ENCODE results near the gene FXYD6.

The FXYD6 gene

GRCh38 chr11:117881217-117881616, 4.8 kb upstream of the FXYD6 start:
- TF ChIP-seq CTCF (IDR thresholded peaks at IDR 0.05; ENCODE audit: extremely low read depth, insufficient read depth, missing control alignments) = no peak
- no peak for DNase-seq (ENCODE audit: low spot score)
- in situ Hi-C loops (cut with MboI; ENCODE audit: low pct_unique_long_range_greater_than_20kb, low sequenced_read_pairs, unreplicated experiment) = no loop called here

- in situ Hi-C loops (cut with MboI; ENCODE audit: low pct_unique_long_range_greater_than_20kb, low sequenced_read_pairs, unreplicated experiment) = no loop called here
- no peak for TF ChIP-seq CTCF (IDR thresholded peaks at IDR 0.05; ENCODE audit: extremely low read depth, insufficient read depth, missing control alignments)
- DNase-seq (ENCODE audit: low spot score) = no peak
Observed at GRCh38 chr11:117879516-117880480, 3.3 kb upstream of the FXYD6 start.

GRCh38 chr11:117878939-117879475, 2.5 kb upstream of the FXYD6 start:
- no peak for DNase-seq (ENCODE audit: low spot score)
- in situ Hi-C loops (cut with MboI; ENCODE audit: low pct_unique_long_range_greater_than_20kb, low sequenced_read_pairs, unreplicated experiment) = no loop called here
- no peak for TF ChIP-seq CTCF (IDR thresholded peaks at IDR 0.05; ENCODE audit: extremely low read depth, insufficient read depth, missing control alignments)

- in situ Hi-C loops (cut with MboI; ENCODE audit: low pct_unique_long_range_greater_than_20kb, low sequenced_read_pairs, unreplicated experiment) = no loop called here
- no peak for DNase-seq (ENCODE audit: low spot score)
Observed at GRCh38 chr11:117878314-117878938, 2.0 kb upstream of the FXYD6 start.

GRCh38 chr11:117877120-117877784, 794 bp upstream of the FXYD6 start:
- in situ Hi-C loops (cut with MboI; ENCODE audit: low pct_unique_long_range_greater_than_20kb, low sequenced_read_pairs, unreplicated experiment) = no loop called here
- no peak for DNase-seq (ENCODE audit: low spot score)
- no peak for TF ChIP-seq CTCF (IDR thresholded peaks at IDR 0.05; ENCODE audit: extremely low read depth, insufficient read depth, missing control alignments)

More at GRCh38 chr11:117878314-117878938, 2.0 kb upstream of the FXYD6 start:
- TF ChIP-seq CTCF (IDR thresholded peaks at IDR 0.05; ENCODE audit: extremely low read depth, insufficient read depth, missing control alignments) = no peak

GRCh38 chr11:117876059-117876340, 458 bp downstream of the FXYD6 start:
- no peak for TF ChIP-seq CTCF (IDR thresholded peaks at IDR 0.05; ENCODE audit: extremely low read depth, insufficient read depth, missing control alignments)
- in situ Hi-C loops (cut with MboI; ENCODE audit: low pct_unique_long_range_greater_than_20kb, low sequenced_read_pairs, unreplicated experiment) = no loop called here
- DNase-seq (ENCODE audit: low spot score) = no peak

Measured in GM13977 (cell line).